Activated CD4-positive, alpha-beta T cell treated with anti-CD3 and anti-CD28 coated beads, Interleukin-10, Interleukin-2, amounts not matched to agents 100 ng/mL and 50 ng/mL, durations not matched to agents 16 hours and 8 hours (primary cell): ENCODE data around the gene SNX22.

Experiments used
- DNase-seq: peaks from one replicate; pipeline ENCODE4 v3.0.0-alpha.2; 2020

SNX22 gene

GRCh38 chr15:64134345-64134829, 17.1 kb upstream of the SNX22 start:
- DNase-seq: no peak

- no peak for DNase-seq
Measured at GRCh38 chr15:64136347-64136746, 15.2 kb upstream of the SNX22 start.

GRCh38 chr15:64137226-64137833, 14.2 kb upstream of the SNX22 start:
- no peak for DNase-seq

GRCh38 chr15:64138331-64138941, 13.1 kb upstream of the SNX22 start:
- no peak for DNase-seq

GRCh38 chr15:64141798-64142512, 9.6 kb upstream of the SNX22 start:
- no peak for DNase-seq

GRCh38 chr15:64143276-64143675, 8.3 kb upstream of the SNX22 start:
- DNase-seq: no peak

- no peak for DNase-seq
Measured at GRCh38 chr15:64144192-64144564, 7.4 kb upstream of the SNX22 start.

GRCh38 chr15:64144565-64145281, 6.8 kb upstream of the SNX22 start:
- no peak for DNase-seq

GRCh38 chr15:64146041-64146440, 5.5 kb upstream of the SNX22 start:
- DNase-seq: no peak

GRCh38 chr15:64146520-64146884, 5.0 kb upstream of the SNX22 start:
- no peak for DNase-seq

- DNase-seq: no peak
Measured at GRCh38 chr15:64146885-64147681, 4.4 kb upstream of the SNX22 start.

- DNase-seq: no peak
Measured at GRCh38 chr15:64148168-64148567, 3.4 kb upstream of the SNX22 start.

GRCh38 chr15:64148581-64148980, 3.0 kb upstream of the SNX22 start:
- no peak for DNase-seq

- peak; percentile 57 for DNase-seq
Measured at GRCh38 chr15:64149424-64149823, 2.1 kb upstream of the SNX22 start.

GRCh38 chr15:64149893-64150578, 1.5 kb upstream of the SNX22 start:
- DNase-seq: no peak

GRCh38 chr15:64152507-64153387, 1.2 kb downstream of the SNX22 start:
- no peak for DNase-seq

GRCh38 chr15:64153480-64154367, 2.2 kb downstream of the SNX22 start:
- peak; percentile 94 for DNase-seq

GRCh38 chr15:64155802-64156651, 4.5 kb downstream of the SNX22 start:
- DNase-seq: no peak
